HG03135 (cell line): ENCODE results near the gene CPLX4.
A peak's percentile ranks its signal among the peaks of the same experiment; 100 is the strongest.
"Not testable (repeated sequence)": the region's sequence is repeated elsewhere in the genome, so short reads cannot be mapped to it uniquely, and the experiment has no call there.

Source experiments
- ATAC-seq: cut with Tn5 transposase; IDR thresholded peaks from one replicate; pipeline ENCODE4 v1.9.1; 2021; ENCODE audit warnings: mild to moderate bottlenecking, moderate library complexity; ENCODE audit not compliant: unreplicated experiment

Gene CPLX4

DNA sequence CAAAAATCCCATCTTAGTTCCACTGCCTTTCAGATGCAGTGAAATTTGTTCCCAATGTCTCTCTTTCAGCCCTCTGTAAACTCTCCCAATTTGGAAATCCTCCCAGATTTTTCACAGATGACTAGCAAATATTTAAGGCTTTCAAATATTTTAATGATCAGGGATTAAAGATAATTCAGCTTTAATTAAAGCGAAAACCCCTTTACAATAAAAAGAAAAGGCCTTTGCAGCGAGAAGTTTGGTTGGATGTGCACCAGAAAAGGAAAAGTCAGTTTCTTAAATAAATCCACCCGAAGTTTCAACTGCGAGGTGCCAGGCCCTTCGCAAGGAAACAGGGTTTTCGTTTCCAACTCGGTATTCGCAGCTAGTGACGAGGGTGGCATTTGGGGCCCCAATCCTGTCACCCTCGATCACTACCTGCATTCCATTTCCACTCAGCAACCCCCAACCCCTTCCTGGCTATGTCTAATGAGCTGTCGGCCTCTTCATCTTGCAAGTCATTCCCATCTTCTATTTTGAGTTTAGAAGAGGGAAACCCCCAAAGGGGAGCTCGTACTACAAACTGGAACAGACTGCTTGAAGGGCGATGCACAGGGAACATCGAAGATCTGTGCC, 46.7 kb downstream of the CPLX4 start:
- no peak for ATAC-seq

DNA sequence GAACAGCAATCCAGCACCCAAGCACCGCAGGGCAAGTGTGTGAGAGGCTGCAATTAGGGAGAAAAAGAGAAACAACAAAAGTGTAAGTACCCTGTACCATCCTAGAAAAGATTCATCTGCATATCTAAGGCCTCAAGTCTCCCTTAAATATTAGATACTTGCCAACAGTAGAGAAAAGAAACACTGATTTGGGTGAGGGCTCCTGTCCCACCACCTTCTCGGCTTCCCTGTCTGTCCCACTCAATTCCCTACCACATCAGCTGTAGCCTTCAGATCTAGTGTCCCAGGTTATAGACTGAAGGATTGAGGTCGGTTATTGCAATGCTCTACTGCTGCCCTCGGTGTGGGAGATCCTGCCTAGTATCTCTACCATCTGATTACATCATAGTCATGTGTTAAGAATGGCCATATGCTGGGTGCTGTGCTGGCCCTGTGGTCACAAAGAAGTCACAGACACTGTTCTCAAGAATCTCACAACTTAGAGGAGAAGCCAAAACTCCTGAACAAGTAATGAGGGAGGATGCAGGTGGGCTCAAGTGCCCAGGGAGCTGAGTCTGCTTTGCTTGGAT, 47.7 kb downstream of the CPLX4 start:
- no peak for ATAC-seq

DNA sequence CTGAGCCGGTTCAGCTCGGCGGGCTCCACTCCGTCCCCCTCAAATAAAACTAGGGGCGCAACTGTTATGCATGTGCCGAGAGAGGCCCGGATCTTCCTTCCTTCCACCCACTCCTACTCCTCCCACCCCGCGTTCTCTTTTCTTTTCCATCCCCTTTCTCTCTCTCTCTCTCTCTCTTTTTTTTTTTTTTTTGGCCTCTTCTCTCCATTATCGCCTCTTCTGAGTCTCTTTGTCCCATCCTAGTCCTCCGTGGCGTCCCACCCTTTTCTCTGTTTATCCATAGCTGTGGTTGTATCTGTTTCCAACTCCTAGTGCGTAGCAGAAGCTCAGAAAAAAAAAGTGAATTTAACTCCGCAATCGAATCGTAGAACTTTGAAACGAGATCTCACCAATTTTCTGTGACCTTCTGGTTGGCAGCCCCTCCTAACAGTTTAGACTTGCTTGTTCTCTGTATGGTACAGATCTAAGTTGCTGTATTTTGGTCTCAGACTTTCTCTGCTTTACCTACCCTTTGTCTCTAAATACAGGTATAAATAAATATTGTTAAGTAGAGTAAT, 48.8 kb downstream of the CPLX4 start:
- no peak for ATAC-seq

DNA sequence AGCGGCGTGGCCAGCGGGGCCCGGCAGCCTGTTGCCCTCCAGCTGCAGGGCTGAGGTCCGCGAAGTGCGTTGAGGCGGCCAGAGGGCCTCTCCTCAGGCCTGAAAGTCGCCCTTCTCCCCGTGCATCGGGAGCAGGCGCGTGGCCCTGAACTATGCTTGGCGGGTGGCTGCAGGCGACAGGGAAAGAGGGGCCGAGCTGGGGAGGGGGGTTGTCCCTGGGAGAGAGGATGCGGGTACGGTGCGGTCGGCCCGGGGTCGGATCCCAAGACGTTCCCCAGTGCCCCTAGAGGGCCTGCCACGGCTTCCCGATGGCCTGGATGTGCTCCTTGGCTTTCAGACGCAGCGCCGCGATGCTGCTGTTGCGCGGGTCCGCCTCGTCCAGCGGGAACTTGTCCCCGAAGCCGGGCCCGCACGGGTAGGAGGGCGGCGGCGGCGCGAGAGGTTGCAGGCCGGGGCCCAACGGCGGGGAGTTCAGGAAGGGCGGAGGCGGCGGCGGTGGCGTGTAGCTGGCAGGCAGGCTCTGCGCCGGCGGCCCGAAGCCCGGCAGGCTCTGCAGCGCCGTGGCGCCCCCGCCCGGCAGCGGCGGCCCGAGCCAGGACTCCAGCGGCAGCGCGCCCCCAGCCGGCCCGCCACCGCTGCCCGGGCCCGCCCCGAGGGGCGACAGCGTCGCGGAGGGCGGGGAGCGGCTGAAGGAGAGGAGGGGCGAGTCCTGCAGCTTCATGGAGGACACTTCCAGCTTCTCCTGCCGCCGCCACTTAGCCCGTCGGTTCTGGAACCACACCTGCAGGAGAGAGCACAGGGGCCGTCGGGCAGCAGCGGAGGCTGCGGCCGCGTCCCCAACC, 49.5 kb downstream of the CPLX4 start:
- peak; percentile 40 for ATAC-seq

DNA sequence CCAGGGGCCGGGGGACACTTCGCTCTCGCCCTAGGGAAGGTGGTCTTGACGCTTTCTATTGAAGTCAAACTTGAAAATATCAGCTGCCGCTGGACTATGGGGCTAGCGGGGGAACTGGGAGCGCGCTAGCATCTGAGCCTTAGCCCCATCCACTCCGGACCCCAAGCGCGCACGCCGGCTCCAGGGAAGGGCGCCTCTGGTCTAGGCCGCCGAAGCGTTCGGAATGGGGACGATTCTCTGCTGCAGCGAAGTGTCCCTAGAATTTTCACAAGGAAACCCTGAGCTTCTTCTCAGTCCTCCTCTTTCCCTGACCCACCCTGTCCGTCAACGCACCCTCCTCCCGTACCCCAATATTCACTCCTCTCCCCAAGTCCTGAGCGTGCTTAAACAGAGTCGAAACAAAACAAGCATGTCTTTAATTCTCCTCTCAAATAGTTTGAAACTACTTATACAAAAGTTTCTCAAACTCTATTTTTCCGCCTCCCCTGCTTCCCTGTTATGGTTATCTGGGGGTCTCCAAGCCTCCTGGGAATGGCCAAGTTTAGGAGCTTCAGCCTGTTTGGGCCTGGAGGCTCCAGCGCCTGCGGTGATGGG, 50.2 kb downstream of the CPLX4 start:
- ATAC-seq = no peak

DNA sequence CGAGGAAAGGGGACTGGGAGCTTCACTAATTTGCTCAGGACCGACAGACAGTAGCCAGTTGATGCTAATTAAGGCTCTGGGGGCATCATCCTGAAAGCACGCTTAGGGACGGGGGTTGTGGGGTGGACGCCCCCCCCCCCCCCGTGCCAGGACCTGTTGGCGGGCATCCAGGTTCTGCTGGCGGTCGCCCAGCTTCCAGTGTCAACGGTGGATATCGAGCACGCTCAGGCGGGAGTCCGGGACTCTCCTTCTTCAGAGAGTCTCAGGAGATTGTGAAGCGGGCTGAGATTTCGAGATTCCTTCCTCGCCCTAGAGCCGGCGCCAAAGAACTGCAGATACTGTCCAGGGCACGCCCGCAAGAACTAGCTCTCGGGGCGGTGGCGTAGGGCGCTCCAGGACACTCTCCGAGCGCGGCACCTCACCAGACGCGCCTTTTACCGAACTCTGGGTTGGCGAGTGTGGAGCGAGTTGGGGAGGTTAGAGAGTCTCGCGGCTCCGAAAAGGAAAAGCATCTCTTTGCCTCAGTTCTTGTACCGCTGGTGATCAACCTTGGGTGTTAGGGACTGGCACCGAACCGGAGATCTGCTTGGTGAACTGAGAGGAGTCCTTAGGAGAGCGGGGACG, 50.8 kb downstream of the CPLX4 start:
- ATAC-seq = no peak

DNA sequence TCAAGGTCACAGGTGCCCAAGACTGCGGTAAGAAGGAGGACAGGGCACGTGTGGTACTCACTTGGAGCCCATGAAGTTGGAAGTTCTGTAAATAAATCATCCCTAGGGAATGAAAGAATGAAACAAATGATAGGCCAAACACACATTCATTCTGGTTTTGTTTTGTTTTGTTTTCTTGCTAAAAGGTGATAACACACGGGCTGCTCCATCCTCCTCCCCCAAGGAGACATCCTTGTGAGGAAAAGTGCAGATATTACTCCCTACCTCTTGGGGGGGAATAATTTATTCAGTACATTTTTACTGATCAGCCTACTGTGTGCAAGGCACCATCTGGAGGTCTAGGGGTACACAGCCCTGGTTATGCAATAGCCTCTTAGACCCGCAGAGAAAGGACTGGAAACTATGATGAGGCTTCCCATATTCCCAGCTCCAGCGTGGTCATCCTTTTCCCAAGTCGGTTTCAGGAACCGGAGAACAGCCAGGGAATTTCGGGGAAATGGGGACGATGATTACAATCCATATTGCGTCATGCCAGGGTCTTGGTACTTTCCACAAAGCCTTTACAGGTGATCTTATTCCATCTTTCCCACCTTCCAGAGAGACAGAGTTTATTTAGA, 51.5 kb downstream of the CPLX4 start:
- no peak for ATAC-seq

DNA sequence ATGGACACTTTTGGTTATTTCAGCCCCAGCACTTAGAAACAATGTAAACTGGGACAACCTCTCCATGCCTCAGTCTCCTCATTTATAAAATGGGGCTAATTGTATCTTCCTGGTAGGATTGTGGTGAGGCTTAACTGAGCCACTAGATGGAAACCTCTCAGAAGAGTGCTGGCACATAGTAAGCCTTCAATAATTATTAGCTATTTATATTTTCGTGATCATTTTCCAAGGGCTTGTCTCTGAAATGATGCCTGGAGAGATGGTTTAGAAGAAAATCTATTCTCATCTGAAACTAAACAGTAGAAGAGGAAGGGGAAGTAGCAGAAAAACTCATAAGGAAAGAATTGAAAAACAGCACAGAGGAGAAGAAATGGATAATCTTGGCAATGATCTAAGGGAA, 52.0 kb downstream of the CPLX4 start:
- no peak for ATAC-seq

DNA sequence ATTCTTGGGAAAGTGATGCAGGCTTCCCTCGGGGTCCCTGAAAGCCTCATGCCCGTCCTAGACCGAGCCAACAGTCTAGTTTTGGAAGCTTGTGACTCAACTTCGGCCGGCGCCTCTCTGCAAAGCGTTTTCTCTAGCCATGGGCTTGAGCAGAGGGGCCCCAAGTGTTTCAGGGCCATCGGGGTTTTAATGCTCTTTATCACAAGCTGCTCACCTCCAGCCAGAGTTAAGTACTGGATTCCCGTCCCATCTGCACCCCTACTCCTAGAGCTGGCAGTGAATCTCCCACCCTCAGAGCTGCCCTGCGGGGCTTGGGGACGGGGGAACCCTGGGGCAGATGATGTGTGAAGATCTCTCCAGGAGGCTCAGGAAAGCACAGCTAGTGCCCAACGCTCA, 52.5 kb downstream of the CPLX4 start:
- ATAC-seq = no peak

DNA sequence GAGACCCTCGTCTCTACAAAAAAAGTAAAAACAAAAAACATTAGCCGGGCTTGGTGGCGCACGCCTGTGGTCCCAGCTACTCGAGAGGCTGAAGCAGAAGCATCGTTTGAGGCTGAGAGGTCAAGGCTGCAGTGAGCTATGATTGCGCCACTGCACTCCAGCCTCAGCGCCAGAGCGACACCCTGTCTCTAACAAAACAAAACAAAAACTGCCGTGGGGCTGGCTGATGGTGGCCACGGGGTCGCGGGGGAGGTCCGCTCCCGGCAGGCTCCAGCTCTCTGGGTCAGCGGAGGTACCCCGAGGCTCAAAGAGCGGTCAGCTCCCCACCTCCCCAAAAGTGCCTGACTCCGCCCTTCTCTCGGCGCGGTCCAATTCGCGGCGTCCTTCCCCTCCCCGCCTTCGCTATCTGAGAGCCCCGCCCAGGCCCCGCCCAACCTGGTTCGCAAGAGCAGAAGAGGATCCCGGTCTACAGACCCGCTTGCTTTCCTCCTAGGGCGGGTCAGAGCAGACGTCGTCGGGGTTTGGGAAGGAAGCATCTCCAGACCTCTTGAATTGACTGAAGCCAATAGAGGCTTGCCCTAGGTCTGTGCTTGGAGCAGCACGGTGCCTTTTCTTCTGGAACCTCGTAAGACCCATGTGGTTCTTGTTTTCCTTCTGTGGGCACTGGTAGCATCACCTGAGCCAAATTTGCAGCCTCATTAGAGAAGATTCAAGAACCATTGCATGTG, 53.0 kb downstream of the CPLX4 start:
- ATAC-seq = no peak

DNA sequence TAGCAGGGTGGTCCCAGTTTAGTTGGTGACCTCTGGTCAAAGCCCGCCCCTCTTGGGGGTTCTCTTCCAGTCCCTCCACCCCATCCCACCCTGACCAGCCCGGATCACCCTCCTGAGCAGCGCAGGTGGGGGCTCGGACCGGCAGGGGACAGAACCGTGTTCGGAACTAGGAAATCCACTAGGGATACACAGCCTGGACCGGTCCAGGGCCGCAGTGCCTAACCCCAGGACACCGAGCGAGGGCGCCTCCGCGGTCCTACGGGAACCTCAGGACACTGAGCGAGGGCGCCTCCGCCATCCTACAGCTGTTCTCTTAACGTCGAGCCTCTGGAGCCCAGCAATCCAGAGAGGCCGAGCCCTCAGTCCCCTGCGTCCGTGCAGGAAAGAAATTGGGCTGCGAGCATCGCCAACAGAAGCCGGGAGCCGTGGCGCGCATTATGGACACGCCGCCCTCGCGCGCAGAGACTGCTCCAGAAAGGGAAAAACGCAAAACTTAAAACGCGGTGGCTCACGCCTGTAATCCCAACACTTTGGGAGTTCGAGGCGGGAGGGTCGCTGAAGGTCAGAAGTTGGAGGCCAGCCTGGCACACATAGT, 53.7 kb downstream of the CPLX4 start:
- ATAC-seq = no peak

DNA sequence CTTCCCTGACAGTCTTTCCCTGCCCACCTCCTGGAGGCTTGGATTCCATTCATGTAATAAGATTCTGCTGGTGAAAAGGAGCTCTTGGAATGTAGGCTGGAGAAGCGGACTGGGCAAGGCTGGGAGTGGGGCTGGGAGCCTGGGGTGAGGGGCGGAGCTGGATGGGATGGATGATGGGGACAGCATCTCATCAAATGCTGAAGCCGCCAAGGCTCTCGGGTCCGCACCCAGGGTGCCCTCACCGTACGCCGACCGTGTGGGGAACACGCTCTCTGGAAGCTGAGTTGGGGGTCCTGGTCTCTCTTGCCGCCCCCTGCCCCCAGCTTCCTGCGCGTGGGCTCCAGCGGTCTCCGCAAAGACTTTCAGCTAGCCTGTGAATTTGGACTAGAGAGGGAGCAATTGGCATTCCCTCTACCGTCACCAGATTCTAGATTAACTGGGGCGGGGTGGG, 54.3 kb downstream of the CPLX4 start:
- no peak for ATAC-seq

DNA sequence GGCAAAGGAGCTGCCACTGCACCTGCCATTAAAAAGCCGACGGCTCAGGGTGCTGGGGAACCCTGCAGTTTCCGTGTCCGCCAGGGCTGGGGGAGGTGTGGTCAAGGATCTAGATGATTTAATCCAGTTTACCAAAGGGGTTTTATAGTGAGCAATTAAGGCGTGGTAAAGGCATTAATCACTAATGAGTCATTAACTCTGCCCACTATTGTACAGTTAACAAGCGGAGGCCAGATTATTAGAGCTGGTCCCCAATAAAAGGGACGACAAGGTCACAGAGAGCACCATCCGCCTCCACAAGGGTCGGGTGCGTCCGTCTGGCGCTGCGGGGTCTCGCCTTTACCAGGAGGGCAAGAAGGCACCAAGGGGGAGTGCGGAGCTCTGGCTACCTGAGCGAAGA, 54.8 kb downstream of the CPLX4 start:
- no peak for ATAC-seq

DNA sequence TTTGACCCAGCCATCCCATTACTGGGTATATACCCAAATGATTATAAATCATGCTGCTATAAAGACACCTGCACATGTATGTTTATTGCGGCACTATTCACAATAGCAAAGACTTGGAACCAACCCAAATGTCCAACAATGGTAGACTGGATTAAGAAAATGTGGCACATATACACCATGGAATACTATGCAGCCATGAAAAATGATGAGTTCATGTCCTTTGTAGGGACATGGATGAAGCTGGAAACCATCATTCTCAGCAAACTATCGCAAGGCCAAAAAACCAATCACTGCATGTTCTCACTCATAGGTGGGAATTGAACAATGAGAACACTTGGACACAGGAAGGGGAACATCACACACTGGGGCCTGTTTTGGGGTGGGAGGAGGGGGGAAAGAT, 56.2 kb downstream of the CPLX4 start:
- ATAC-seq = not testable (repeated sequence)

DNA sequence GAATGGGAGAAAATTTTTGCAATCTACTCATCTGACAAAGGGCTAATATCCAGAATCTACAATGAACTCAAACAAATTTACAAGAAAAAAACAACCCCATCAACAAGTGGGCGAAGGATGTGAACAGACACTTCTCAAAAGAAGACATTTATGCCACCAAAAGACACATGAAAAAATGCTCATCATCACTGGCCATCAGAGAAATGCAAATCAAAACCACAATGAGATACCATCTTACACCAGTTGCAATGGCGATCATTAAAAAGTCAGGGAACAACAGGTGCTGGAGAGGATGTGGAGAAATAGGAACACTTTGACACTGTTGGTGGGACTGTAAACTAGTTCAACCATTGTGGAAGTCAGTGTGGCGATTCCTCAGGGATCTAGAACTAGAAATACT, 56.6 kb downstream of the CPLX4 start:
- not testable (repeated sequence) for ATAC-seq

DNA sequence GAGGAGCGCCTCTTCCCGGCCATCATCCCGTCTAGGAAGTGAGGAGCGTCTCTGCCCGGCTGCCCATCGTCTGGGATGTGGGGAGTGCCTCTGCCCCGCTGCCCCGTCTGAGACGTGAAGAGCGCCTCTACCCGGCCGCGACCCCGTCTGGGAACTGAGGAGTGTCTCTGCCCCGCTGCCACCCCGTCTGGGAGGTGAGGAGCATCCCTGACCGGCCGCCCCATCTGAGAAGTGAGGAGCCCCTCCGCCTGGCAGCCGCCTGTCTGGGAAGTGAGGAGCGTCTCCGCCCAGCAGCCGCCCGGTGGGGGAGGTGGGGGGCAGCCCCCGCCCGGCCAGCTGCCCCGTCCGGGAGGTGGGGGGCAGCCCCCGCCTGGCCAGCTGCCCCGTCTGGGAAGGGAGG, 63.0 kb downstream of the CPLX4 start:
- ATAC-seq = not testable (repeated sequence)

DNA sequence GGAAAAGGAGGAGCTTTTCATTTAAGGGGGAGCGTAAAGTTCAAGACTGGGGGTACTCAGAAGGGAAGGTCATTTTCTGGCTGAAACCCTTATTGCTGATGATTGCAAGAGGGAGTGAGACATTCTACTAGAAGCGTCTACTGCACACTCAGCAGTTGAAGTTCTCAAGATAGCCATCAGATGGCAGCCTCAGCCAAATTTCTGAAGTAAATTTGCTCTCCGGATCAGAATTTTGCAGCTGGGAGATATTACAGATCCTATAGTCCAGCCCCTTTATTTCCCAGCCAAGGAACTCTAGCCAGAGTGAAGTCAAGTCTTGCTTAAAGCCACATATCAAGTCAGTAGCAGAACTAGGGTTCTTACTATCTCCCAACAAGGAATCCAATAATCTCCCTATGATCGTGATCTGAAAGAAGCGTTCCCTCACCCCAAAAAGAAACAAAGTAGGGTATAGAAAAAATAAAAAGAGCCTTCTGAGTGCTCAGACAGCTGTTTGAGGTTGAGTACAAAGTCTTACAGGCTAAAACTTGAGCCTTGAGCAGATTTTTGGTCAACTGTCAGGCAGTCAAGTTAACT, 69.2 kb downstream of the CPLX4 start:
- no peak for ATAC-seq

DNA sequence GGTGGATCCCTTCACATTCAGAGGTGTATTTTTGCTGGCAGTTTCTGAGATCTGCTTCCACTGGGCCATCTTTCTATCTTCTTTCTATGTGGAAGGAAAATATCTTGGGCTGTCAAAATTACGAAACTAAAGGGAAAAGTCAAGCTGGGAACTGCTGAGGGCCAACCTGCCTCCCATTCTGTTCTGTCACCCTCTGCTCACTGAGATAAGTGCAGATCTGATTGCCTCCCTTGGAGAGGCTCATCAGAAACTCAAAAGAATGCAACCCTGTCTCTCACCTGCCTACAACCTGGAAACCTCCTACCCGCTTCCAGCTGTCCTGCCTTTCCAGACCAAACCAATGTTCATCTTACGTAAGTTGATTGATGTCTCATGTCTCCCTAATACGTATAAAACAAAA, 71.7 kb downstream of the CPLX4 start:
- ATAC-seq = no peak
